Activated CD8-positive, alpha-beta T cell treated with anti-CD3 and anti-CD28 coated beads, Interleukin-2, amount 10 ng/mL, durations not matched to agents 7 days and 5 days (primary cell): ENCODE measurements around the gene GET4. TPM values are rescaled to one million over a fixed set of nuclear protein-coding genes. Genes with fewer than 3 reads are reported as not detected.
A peak's percentile ranks its signal among the peaks of the same experiment; 100 is the strongest.
"Not testable (repeated sequence)": the region's sequence is repeated elsewhere in the genome, so short reads cannot be mapped to it uniquely, and the experiment has no call there.

Experiments used
- ATAC-seq: fragments of 150-1000 bp; cut with Tn5 transposase; one replicate; pipeline ENCODE4 v1.10.0; 2021; ENCODE audit warnings: moderate library complexity
- CTCF ChIA-PET: fragments of 350-600 bp; sonication (Branson Sonifier 250); formaldehyde crosslinking; loops from one replicate; lab custom pipeline; 2021; ENCODE audit warnings: antibody characterized with exemption; lab: Charles Lee
- POLR2A ChIA-PET: fragments of 350-600 bp; sonication (Branson Sonifier 250); formaldehyde crosslinking; loops from one replicate; lab custom pipeline; 2021; ENCODE audit warnings: antibody characterized with exemption; lab: Charles Lee
- DNase-seq: peaks from one replicate; pipeline ENCODE4 v3.0.0-alpha.2; 2020
- H3K27ac Mint-ChIP-seq: one replicate; pipeline ENCODE4 v1.8.0; 2021; ENCODE audit warnings: mild to moderate bottlenecking, mixed read lengths
- H3K27me3 Mint-ChIP-seq: one replicate; pipeline ENCODE4 v1.8.0; 2021; ENCODE audit warnings: low read depth, mixed read lengths
- H3K36me3 Mint-ChIP-seq: one replicate; pipeline ENCODE4 v1.8.0; 2021; ENCODE audit warnings: low read depth, mixed read lengths
- H3K4me1 Mint-ChIP-seq: one replicate; pipeline ENCODE4 v1.8.0; 2021; ENCODE audit warnings: low read depth, mixed read lengths
- H3K4me3 Mint-ChIP-seq: one replicate; pipeline ENCODE4 v1.8.0; 2021; ENCODE audit warnings: mild to moderate bottlenecking, mixed read lengths
- H3K9me3 Mint-ChIP-seq: one replicate; pipeline ENCODE4 v1.8.0; 2022; ENCODE audit warnings: mixed read lengths; ENCODE audit not compliant: insufficient read depth
- total RNA-seq, 2 experiments: library from RNA; stranded (reverse); gene quantifications; one replicate each; pipeline ENCODE4 v1.2.3, GENCODE V29; 2021

Gene GET4
- total RNA-seq, 2 experiments from 2014 or later = 32.2 to 38.3 TPM

GRCh38 chr7:907158-907980, 31.0 kb downstream of the GET4 start:
- Mint-ChIP-seq H3K27me3 (no peaks in the 10 kb centered on the region), H3K4me1 (peaks cover 11% of the 10 kb centered on the region), H3K9me3 (no peaks in the 10 kb centered on the region), H3K27ac (no peak overlapping the region), H3K36me3 (no peaks in the 10 kb centered on the region), H3K4me3 (no peak overlapping the region)
- CTCF ChIA-PET = interaction anchor here (1.3 to 2.5 kb wide), 4 partner anchors 15 to 86 kb away, joined by 4 to 12 read pairs (median 8); partner anchors contain the start of gene COX19
- peak; percentile 60 for DNase-seq
- peak; percentile 10 for ATAC-seq
- POLR2A ChIA-PET = interaction anchor here (0.6 to 1.9 kb wide), 4 partner anchors 16 to 68 kb away, joined by 3 to 7 read pairs (median 4); partner anchors contain the start of genes COX19 and GET4

GRCh38 chr7:908159-908581, 31.8 kb downstream of the GET4 start:
- Mint-ChIP-seq H3K27me3 (no peaks in the 10 kb centered on the region), H3K9me3 (no peaks in the 10 kb centered on the region), H3K36me3 (no peaks in the 10 kb centered on the region), H3K4me3 (no peak overlapping the region), H3K4me1 (peaks cover 11% of the 10 kb centered on the region), H3K27ac (no peak overlapping the region)
- ATAC-seq (peak; percentile 2), DNase-seq (peak; percentile 30)
- POLR2A ChIA-PET = interaction anchor here (0.6 to 1.9 kb wide), 3 partner anchors 15 to 1511 kb away, joined by 4 to 7 read pairs (median 5); partner anchors contain the start of gene COX19
- CTCF ChIA-PET = interaction anchor here (1.0 to 2.5 kb wide), 7 partner anchors 14 to 268 kb away, joined by 3 to 12 read pairs (median 4); partner anchors contain the start of gene COX19

- POLR2A ChIA-PET = interaction anchor here (0.6 to 1.9 kb wide), 2 partner anchors 14 to 1511 kb away, joined by 4 to 5 read pairs (median 5); no protein-coding TSS in a partner anchor
- H3K4me3 Mint-ChIP-seq, H3K36me3 Mint-ChIP-seq, H3K27me3 Mint-ChIP-seq, H3K9me3 Mint-ChIP-seq, H3K27ac Mint-ChIP-seq: not testable (repeated sequence)
- peaks cover 11% of the 10 kb centered on the region for H3K4me1 Mint-ChIP-seq
- CTCF ChIA-PET = interaction anchor here (0.9 to 2.5 kb wide), 7 partner anchors 14 to 268 kb away, joined by 3 to 12 read pairs (median 4); partner anchors contain the start of gene COX19
- DNase-seq (peak; percentile 69), ATAC-seq (peak; percentile 78)
Measured at GRCh38 chr7:908591-909357, 32.4 kb downstream of the GET4 start.

GRCh38 chr7:909358-910329, 33.3 kb downstream of the GET4 start:
- Mint-ChIP-seq H3K9me3 (no peaks in the 10 kb centered on the region), H3K4me1 (peaks cover 11% of the 10 kb centered on the region), H3K27me3 (no peaks in the 10 kb centered on the region), H3K36me3 (no peaks in the 10 kb centered on the region), H3K4me3 (peak overlapping the region; percentile 12), H3K27ac (peak overlapping the region; percentile 43)
- CTCF ChIA-PET = interaction anchor here (0.9 to 2.0 kb wide), 9 partner anchors 12 to 267 kb away, joined by 3 to 9 read pairs (median 4); partner anchors contain the start of genes ADAP1 and COX19
- POLR2A ChIA-PET = interaction anchor here (0.7 to 1.4 kb wide), 3 partner anchors 14 to 65 kb away, joined by 3 to 5 read pairs (median 4); partner anchors contain the start of genes ADAP1 and COX19
- ATAC-seq (peak; percentile 16), DNase-seq (no peak)

- Mint-ChIP-seq H3K4me3 (peak overlapping the region; percentile 34), H3K9me3 (no peaks in the 10 kb centered on the region), H3K36me3 (no peaks in the 10 kb centered on the region), H3K27me3 (no peaks in the 10 kb centered on the region), H3K27ac (peak overlapping the region; percentile 43), H3K4me1 (peaks cover 11% of the 10 kb centered on the region)
- DNase-seq (no peak), ATAC-seq (no peak)
- CTCF ChIA-PET = interaction anchor here (0.9 to 2.0 kb wide), 5 partner anchors 11 to 83 kb away, joined by 3 to 9 read pairs (median 7); partner anchors contain the start of gene ADAP1
- POLR2A ChIA-PET = interaction anchor here (1.2 to 1.4 kb wide), 2 partner anchors 13 to 65 kb away, joined by 4 to 5 read pairs; partner anchors contain the start of gene COX19
Measured at GRCh38 chr7:910441-910861, 34.1 kb downstream of the GET4 start.

GRCh38 chr7:910931-911431, 34.6 kb downstream of the GET4 start:
- Mint-ChIP-seq H3K36me3 (no peaks in the 10 kb centered on the region), H3K27ac (no peak overlapping the region), H3K4me1 (peaks cover 11% of the 10 kb centered on the region), H3K27me3 (no peaks in the 10 kb centered on the region), H3K9me3 (no peaks in the 10 kb centered on the region), H3K4me3 (no peak overlapping the region)
- CTCF ChIA-PET = interaction anchor here (1.4 to 2.0 kb wide), 3 partner anchors 11 to 82 kb away, joined by 7 to 9 read pairs (median 8); partner anchors contain the start of gene ADAP1
- ATAC-seq (no peak), DNase-seq (no peak)
- POLR2A ChIA-PET = interaction anchor here (1.2 kb wide), 1 partner anchor 64 kb away, joined by 4 read pairs; the partner anchor contains the start of gene COX19

GRCh38 chr7:911791-912480, 35.6 kb downstream of the GET4 start:
- DNase-seq (no peak), ATAC-seq (no peak)
- Mint-ChIP-seq H3K4me1 (peaks cover 11% of the 10 kb centered on the region), H3K27ac (no peak overlapping the region), H3K27me3 (no peaks in the 10 kb centered on the region), H3K36me3 (no peaks in the 10 kb centered on the region), H3K4me3 (no peak overlapping the region), H3K9me3 (no peaks in the 10 kb centered on the region)
- CTCF ChIA-PET = no interaction called here
- POLR2A ChIA-PET = no interaction called here

- no peak overlapping the region for H3K4me3 Mint-ChIP-seq
- CTCF ChIA-PET = no interaction called here
- H3K27ac Mint-ChIP-seq = no peak overlapping the region
- DNase-seq = no peak
- H3K36me3 Mint-ChIP-seq = no peaks in the 10 kb centered on the region
- ATAC-seq = no peak
- no peaks in the 10 kb centered on the region for H3K9me3 Mint-ChIP-seq
- POLR2A ChIA-PET = no interaction called here
- peaks cover 11% of the 10 kb centered on the region for H3K4me1 Mint-ChIP-seq
- H3K27me3 Mint-ChIP-seq = no peaks in the 10 kb centered on the region
Measured at GRCh38 chr7:913736-914520, 37.6 kb downstream of the GET4 start.

GRCh38 chr7:914521-915194, 38.3 kb downstream of the GET4 start:
- no peak overlapping the region for H3K27ac Mint-ChIP-seq
- H3K4me1 Mint-ChIP-seq = peaks cover 10% of the 10 kb centered on the region
- ATAC-seq (no peak), DNase-seq (no peak)
- ChIA-PET CTCF (no interaction called here), POLR2A (no interaction called here)
- H3K36me3 Mint-ChIP-seq = no peaks in the 10 kb centered on the region
- H3K4me3 Mint-ChIP-seq = no peak overlapping the region
- no peaks in the 10 kb centered on the region for H3K27me3 Mint-ChIP-seq
- no peaks in the 10 kb centered on the region for H3K9me3 Mint-ChIP-seq
